Lower lobe of right lung (tissue), 2 donors: ENCODE measurements around the gene NBAS. TPM values are rescaled to one million over a fixed set of nuclear protein-coding genes. Genes with fewer than 3 reads are reported as not detected.

Experiments used
- ATAC-seq, 2 donors: fragments of 200-7000 bp; cut with Tn5 transposase; one replicate each; pipeline ENCODE4 v1.9.1; 2020 to 2022; ENCODE audit warnings: mild to moderate bottlenecking in 2 of 2, moderate library complexity in 2 of 2
- DNase-seq: peaks from one replicate; pipeline ENCODE4 v3.0.0-alpha.2; 2020
- H3K27ac ChIP-seq: fragments of 200-600 bp; one replicate; pipeline ENCODE4 v1.8.0; 2022
- H3K27me3 ChIP-seq: fragments of 200-600 bp; one replicate; pipeline ENCODE4 v1.8.0; 2022; ENCODE audit warnings: low read depth
- H3K36me3 ChIP-seq: fragments of 200-600 bp; one replicate; pipeline ENCODE4 v1.8.0; 2022; ENCODE audit warnings: mild to moderate bottlenecking
- H3K4me1 ChIP-seq: fragments of 200-600 bp; one replicate; pipeline ENCODE4 v1.8.0; 2022
- H3K4me3 ChIP-seq: fragments of 200-600 bp; one replicate; pipeline ENCODE4 v1.8.0; 2022; ENCODE audit warnings: mild to moderate bottlenecking
- H3K9me3 ChIP-seq: fragments of 200-600 bp; one replicate; pipeline ENCODE4 v1.8.0; 2022
- CTCF ChIP-seq: fragments of 200-600 bp; IDR thresholded peaks from one replicate; pipeline ENCODE4 v1.8.0; 2022; ENCODE audit warnings: antibody characterized with exemption, mild to moderate bottlenecking
- intact Hi-C: fragments of 100-400 bp; cut with DNase I; formaldehyde crosslinking; loops from one replicate; pipeline ENCODE4 v1.11.0; 2022
- total RNA-seq: library from RNA; stranded (reverse); fragmentation: NEBNext Ultra II Directional; extraction: Animal tissue kit (Norgen Biotek cat#: 25700); gene quantifications from one replicate; pipeline ENCODE4 v1.2.1, GENCODE V29; 2021
- donor health status: DM: no; HTN: yes; CAD: no; lungs with severe emphysema.

The NBAS gene
- total RNA-seq, 1 donor from 2014 or later, result 42.4 TPM

DNA sequence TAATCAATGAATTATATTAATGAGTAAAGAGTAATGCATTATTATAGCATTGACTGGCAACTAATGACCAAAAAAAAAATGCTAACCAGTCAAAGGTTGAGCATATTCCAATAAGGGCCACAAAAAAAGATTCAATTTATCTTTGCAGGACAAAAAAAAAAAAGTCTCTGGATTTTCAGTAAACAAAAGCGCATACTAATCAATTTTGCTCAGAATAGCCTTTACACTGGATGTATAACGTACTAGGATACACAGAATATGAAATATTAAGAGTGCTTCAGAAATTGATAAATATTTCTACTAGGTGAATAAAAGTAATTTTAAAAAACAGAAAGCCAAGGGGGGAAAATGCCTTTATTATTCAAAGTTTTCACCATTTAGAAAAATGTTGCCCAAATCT lies 74.4 kb downstream of the NBAS start:
- no peak for TF ChIP-seq CTCF
- H3K4me3 ChIP-seq, result no peak overlapping the region
- ATAC-seq (no peak), DNase-seq (no peak)
- intact Hi-C loops, result no loop called here
- H3K27me3 ChIP-seq, result no peaks in the 10 kb centered on the region
- peaks cover 56% of the 10 kb centered on the region for H3K36me3 ChIP-seq
- H3K9me3 ChIP-seq, result no peaks in the 10 kb centered on the region
- no peak overlapping the region for H3K27ac ChIP-seq
- H3K4me1 ChIP-seq, result no peaks in the 10 kb centered on the region

DNA sequence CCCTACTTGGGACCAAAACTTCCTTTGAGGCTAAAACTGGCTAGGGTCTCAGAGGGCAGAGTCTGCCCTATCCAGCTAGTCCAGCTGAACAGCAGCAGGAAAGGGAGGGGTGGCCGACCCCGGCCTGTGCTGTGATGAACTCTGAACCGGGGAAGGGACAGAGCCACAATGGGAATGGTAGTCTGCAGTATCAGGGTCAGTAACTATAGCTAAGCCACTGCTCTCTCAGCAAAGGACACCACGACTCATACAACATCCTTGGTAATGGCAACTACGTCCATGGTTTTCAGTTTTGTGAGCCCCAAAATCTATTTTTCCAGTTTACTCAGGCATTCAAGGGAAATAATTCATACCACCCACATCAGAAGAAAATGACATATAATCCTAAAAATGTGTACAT lies 75.2 kb downstream of the NBAS start:
- no peak overlapping the region for H3K27ac ChIP-seq
- no peak overlapping the region for H3K4me3 ChIP-seq
- no peaks in the 10 kb centered on the region for H3K27me3 ChIP-seq
- no peaks in the 10 kb centered on the region for H3K4me1 ChIP-seq
- no peak for DNase-seq
- H3K9me3 ChIP-seq, result no peaks in the 10 kb centered on the region
- no peak for ATAC-seq
- intact Hi-C loops, result no loop called here
- TF ChIP-seq CTCF, result no peak
- peaks cover 64% of the 10 kb centered on the region for H3K36me3 ChIP-seq

DNA sequence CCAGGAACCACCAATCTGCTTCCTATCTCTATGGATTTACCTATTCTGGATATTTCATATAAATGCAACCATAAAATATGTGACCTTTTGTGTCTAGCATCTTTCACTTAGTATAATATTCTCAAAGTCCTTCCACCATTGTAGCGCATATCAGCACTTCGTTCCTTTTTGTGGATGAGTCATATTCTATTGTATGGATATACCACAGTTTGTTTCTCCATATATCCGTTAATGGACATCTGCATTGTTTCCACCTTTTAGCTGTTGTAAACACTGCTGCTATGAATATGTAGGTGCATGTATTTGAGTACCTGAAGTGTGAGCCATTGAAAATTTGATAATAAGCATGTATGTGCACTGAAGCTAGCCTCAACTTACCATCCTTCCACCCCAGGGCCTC lies 80.1 kb downstream of the NBAS start:
- no peak for TF ChIP-seq CTCF
- Histone ChIP-seq H3K27me3 (no peaks in the 10 kb centered on the region), H3K4me1 (no peaks in the 10 kb centered on the region), H3K4me3 (no peak overlapping the region), H3K27ac (no peak overlapping the region), H3K9me3 (no peaks in the 10 kb centered on the region), H3K36me3 (peaks cover 41% of the 10 kb centered on the region)
- DNase-seq (no peak), ATAC-seq (no peak)
- intact Hi-C loops, result no loop called here

GRCh38 chr2:15480552-15480951 lies 80.6 kb downstream of the NBAS start:
- Histone ChIP-seq H3K4me1 (no peaks in the 10 kb centered on the region), H3K27me3 (no peaks in the 10 kb centered on the region), H3K4me3 (no peak overlapping the region), H3K36me3 (peaks cover 39% of the 10 kb centered on the region), H3K27ac (no peak overlapping the region), H3K9me3 (no peaks in the 10 kb centered on the region)
- DNase-seq, result no peak
- intact Hi-C loops, result no loop called here
- TF ChIP-seq CTCF, result no peak
- ATAC-seq, result no peak

DNA sequence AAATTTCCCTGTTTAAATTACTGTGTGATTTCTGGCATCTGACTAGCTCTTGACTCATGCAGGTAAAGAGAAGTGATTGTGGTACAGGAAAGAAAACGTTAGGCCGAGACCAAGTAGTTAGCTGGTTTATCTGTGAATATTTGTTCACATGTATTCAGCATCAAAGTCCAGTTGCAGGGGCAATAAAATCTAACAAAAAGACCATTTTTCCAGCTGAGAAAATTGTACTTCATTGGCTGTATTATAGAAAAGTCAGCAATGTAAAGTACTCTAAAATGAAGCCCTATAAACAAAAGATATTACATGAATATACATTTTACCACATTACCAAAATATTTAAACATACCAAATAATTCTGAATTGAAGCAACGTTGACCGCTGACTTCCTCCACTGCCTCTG lies 88.3 kb downstream of the NBAS start:
- ATAC-seq (no peak), DNase-seq (no peak)
- Histone ChIP-seq H3K27me3 (no peaks in the 10 kb centered on the region), H3K27ac (no peak overlapping the region), H3K36me3 (peaks cover 64% of the 10 kb centered on the region), H3K4me1 (no peaks in the 10 kb centered on the region), H3K9me3 (no peaks in the 10 kb centered on the region), H3K4me3 (no peak overlapping the region)
- intact Hi-C loops, result no loop called here
- no peak for TF ChIP-seq CTCF

- DNase-seq (no peak), ATAC-seq (no peak)
- H3K4me3 ChIP-seq, result no peak overlapping the region
- no peaks in the 10 kb centered on the region for H3K4me1 ChIP-seq
- intact Hi-C loops, result no loop called here
- peaks cover 71% of the 10 kb centered on the region for H3K36me3 ChIP-seq
- H3K27ac ChIP-seq, result no peak overlapping the region
- H3K9me3 ChIP-seq, result no peaks in the 10 kb centered on the region
- H3K27me3 ChIP-seq, result no peaks in the 10 kb centered on the region
- TF ChIP-seq CTCF, result no peak
These were observed 89.0 kb downstream of the NBAS start for GRCh38 chr2:15472133-15472532.
